Neural progenitor cell (in vitro differentiated cells): ENCODE measurements around the gene CSRP2. TPM values are rescaled to one million over a fixed set of nuclear protein-coding genes. Genes with fewer than 3 reads are reported as not detected.

Source experiments
- DNase-seq: peaks from one replicate; pipeline ENCODE4 v3.0.0-alpha.2; 2016; ENCODE audit warnings: low spot score
- H2AFZ ChIP-seq: fragments of 200-600 bp; sonication (generic); replicated peaks from 2 replicates; pipeline ENCODE4 v1.6.1; 2016; ENCODE audit warnings: antibody characterized with exemption
- H3F3A ChIP-seq: fragments of 200-600 bp; sonication (generic); 2 replicates; pipeline ENCODE4 v1.6.1; 2016; ENCODE audit warnings: antibody characterized with exemption, low read depth
- H3K27ac ChIP-seq: fragments of 200-600 bp; sonication (generic); 2 replicates; pipeline ENCODE4 v1.5.1; 2016; ENCODE audit warnings: mild to moderate bottlenecking
- H3K27me3 ChIP-seq: fragments of 200-600 bp; sonication (generic); 2 replicates; pipeline ENCODE4 v1.6.1; 2016; ENCODE audit warnings: mild to moderate bottlenecking, moderate library complexity
- H3K36me3 ChIP-seq: fragments of 200-600 bp; sonication (generic); 2 replicates; pipeline ENCODE4 v1.5.1; 2016
- H3K4me1 ChIP-seq: fragments of 200-600 bp; sonication (generic); 2 replicates; pipeline ENCODE4 v1.6.1; 2016; ENCODE audit warnings: mixed run types
- H3K4me2 ChIP-seq: fragments of 200-600 bp; sonication (generic); 2 replicates; pipeline ENCODE4 v1.6.1; 2016
- H3K4me3 ChIP-seq: fragments of 200-600 bp; sonication (generic); 2 replicates; pipeline ENCODE4 v1.5.1; 2016
- H3K79me2 ChIP-seq: fragments of 200-600 bp; sonication (generic); 2 replicates; pipeline ENCODE4 v1.6.1; 2016; ENCODE audit warnings: low read depth
- H3K9ac ChIP-seq: fragments of 200-600 bp; sonication (generic); 2 replicates; pipeline ENCODE4 v1.6.1; 2016
- H3K9me3 ChIP-seq: fragments of 200-600 bp; sonication (generic); 2 replicates; pipeline ENCODE4 v1.5.1; 2016; ENCODE audit warnings: low read depth
- H4K20me1 ChIP-seq: fragments of 200-600 bp; sonication (generic); 2 replicates; pipeline ENCODE4 v1.6.1; 2016; ENCODE audit warnings: low read depth
- H3K27ac Mint-ChIP-seq: 3 replicates; pipeline ENCODE4 v1.8.0; 2021; ENCODE audit warnings: mixed read lengths
- H3K27me3 Mint-ChIP-seq: 2 replicates; pipeline ENCODE4 v1.8.0; 2022; ENCODE audit warnings: low read depth, mild to moderate bottlenecking, inconsistent platforms, moderate library complexity, mixed read lengths; ENCODE audit not compliant: insufficient read depth
- H3K36me3 Mint-ChIP-seq: 3 replicates; pipeline ENCODE4 v1.8.0; 2021; ENCODE audit warnings: mixed read lengths
- H3K4me1 Mint-ChIP-seq: 3 replicates; pipeline ENCODE4 v1.8.0; 2021; ENCODE audit warnings: mixed read lengths
- H3K4me3 Mint-ChIP-seq: 3 replicates; pipeline ENCODE4 v1.8.0; 2021; ENCODE audit warnings: mild to moderate bottlenecking, moderate library complexity, mixed read lengths
- H3K9me3 Mint-ChIP-seq: 3 replicates; pipeline ENCODE4 v1.8.0; 2020; ENCODE audit warnings: mixed read lengths
- EZH2 ChIP-seq: fragments of 200-600 bp; sonication (generic); IDR thresholded peaks from 2 replicates; pipeline ENCODE4 v1.6.1; 2017; ENCODE audit warnings: antibody characterized with exemption, mild to moderate bottlenecking, moderate library complexity
- EZH2phosphoT487 ChIP-seq: fragments of 200-600 bp; sonication (generic); IDR thresholded peaks from 2 replicates; pipeline ENCODE4 v1.6.1; 2017; ENCODE audit warnings: antibody characterized with exemption
- total RNA-seq: library from RNA; depleted of rRNA; stranded (reverse); fragments of >200 nt; gene quantifications from 2 replicates; pipeline ENCODE4 v1.2.3, GENCODE V29; 2015; ENCODE audit warnings: low replicate concordance
- TF ChIP-seq, protein P1 (sequence below): fragments of 200-600 bp; sonication (generic); IDR thresholded peaks from 2 replicates; pipeline ENCODE4 v1.5.1; 2017; ENCODE audit warnings: antibody characterized with exemption, mild to moderate bottlenecking

The CSRP2 gene
- total RNA-seq, 1 donor from 2014 or later = 405 TPM

DNA sequence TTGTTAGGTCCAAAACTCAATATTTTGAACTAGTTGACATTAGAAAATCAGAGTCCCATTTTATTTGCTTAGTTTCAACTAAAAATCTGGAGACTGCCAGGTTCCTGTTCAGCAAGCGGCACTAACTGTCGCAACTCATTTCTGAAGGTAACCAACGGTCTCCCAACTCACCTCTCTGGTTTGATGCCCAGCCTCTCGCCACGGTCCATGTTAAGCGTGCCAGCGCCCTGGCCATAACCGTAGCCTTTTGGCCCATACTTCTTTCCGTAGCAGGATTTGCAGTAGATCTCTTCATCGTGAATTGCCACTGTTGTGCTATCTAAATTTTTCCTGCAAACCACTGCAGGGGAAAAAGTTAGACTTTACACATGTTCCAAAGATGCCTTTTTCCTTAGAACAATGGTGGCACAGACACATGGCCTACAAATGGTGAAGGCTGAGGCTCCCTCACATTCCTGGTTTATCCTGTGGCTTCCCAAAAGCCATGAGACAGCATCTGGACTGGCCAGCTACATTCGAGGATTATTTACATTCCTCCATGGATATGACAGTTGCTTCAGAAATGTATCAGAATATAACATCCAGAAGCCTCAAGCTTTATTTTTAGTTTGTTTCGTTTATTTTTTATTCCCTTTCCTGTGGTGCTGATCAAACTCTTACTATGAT, 15.7 kb downstream of the CSRP2 start:
- Histone ChIP-seq H3K9ac (no peak overlapping the region), H3K4me1 (peaks cover 67% of the 10 kb centered on the region), H3K27ac (peak overlapping the region; percentile 59), H3K9me3 (no peaks in the 10 kb centered on the region), H3K4me3 (no peak overlapping the region), H3K36me3 (peaks cover 6% of the 10 kb centered on the region), H3F3A (peaks cover 55% of the 10 kb centered on the region), H4K20me1 (peaks cover 7% of the 10 kb centered on the region), H2AFZ (no peak overlapping the region), H3K27me3 (no peaks in the 10 kb centered on the region), H3K79me2 (peaks cover 45% of the 10 kb centered on the region), H3K4me2 (peak overlapping the region; percentile 19)
- H3K4me1 Mint-ChIP-seq = peaks cover 53% of the 10 kb centered on the region
- TF ChIP-seq EZH2 (no peak), EZH2phosphoT487 (no peak)
- TF ChIP-seq, protein P1, sequence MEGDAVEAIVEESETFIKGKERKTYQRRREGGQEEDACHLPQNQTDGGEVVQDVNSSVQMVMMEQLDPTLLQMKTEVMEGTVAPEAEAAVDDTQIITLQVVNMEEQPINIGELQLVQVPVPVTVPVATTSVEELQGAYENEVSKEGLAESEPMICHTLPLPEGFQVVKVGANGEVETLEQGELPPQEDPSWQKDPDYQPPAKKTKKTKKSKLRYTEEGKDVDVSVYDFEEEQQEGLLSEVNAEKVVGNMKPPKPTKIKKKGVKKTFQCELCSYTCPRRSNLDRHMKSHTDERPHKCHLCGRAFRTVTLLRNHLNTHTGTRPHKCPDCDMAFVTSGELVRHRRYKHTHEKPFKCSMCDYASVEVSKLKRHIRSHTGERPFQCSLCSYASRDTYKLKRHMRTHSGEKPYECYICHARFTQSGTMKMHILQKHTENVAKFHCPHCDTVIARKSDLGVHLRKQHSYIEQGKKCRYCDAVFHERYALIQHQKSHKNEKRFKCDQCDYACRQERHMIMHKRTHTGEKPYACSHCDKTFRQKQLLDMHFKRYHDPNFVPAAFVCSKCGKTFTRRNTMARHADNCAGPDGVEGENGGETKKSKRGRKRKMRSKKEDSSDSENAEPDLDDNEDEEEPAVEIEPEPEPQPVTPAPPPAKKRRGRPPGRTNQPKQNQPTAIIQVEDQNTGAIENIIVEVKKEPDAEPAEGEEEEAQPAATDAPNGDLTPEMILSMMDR = no peak
- H3K27me3 Mint-ChIP-seq = no peaks in the 10 kb centered on the region
- peaks cover 1% of the 10 kb centered on the region for H3K9me3 Mint-ChIP-seq
- no peak overlapping the region for H3K4me3 Mint-ChIP-seq
- H3K36me3 Mint-ChIP-seq = peaks cover 40% of the 10 kb centered on the region
- DNase-seq = no peak
- H3K27ac Mint-ChIP-seq = no peak overlapping the region

DNA sequence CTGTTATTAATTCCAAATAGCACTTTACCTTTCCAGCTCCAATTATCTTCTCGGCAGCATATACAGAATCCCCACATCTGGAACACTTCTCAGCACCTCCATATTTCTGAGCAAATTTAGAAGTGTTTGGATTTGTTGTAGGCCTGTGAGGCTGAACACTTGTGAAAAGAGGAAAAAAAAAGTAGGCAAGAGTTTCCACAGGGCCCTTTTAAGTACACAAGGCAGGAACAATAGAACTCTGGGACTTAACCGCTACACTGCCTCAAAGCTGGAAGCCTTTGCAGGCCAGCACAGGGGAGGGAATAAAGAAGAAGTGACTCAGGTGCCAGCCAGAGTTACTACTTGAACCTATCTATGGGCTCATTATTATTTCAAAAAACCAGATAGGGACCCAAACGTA, 18.6 kb downstream of the CSRP2 start:
- Histone ChIP-seq H3K4me3 (no peak overlapping the region), H3K4me2 (peak overlapping the region; percentile 48), H3F3A (peaks cover 33% of the 10 kb centered on the region), H4K20me1 (peaks cover 3% of the 10 kb centered on the region), H2AFZ (no peak overlapping the region), H3K36me3 (peaks cover 6% of the 10 kb centered on the region), H3K27ac (peak overlapping the region; percentile 46), H3K79me2 (peaks cover 30% of the 10 kb centered on the region), H3K9me3 (no peaks in the 10 kb centered on the region), H3K9ac (peak overlapping the region; percentile 29), H3K4me1 (peaks cover 41% of the 10 kb centered on the region), H3K27me3 (no peaks in the 10 kb centered on the region)
- Mint-ChIP-seq H3K4me3 (no peak overlapping the region), H3K9me3 (no peaks in the 10 kb centered on the region), H3K36me3 (peaks cover 57% of the 10 kb centered on the region), H3K4me1 (peaks cover 29% of the 10 kb centered on the region), H3K27ac (peak overlapping the region; percentile 55), H3K27me3 (no peaks in the 10 kb centered on the region)
- no peak for TF ChIP-seq EZH2
- TF ChIP-seq, protein P1 = no peak
- TF ChIP-seq EZH2phosphoT487 = no peak
- peak; percentile 74 for DNase-seq

DNA sequence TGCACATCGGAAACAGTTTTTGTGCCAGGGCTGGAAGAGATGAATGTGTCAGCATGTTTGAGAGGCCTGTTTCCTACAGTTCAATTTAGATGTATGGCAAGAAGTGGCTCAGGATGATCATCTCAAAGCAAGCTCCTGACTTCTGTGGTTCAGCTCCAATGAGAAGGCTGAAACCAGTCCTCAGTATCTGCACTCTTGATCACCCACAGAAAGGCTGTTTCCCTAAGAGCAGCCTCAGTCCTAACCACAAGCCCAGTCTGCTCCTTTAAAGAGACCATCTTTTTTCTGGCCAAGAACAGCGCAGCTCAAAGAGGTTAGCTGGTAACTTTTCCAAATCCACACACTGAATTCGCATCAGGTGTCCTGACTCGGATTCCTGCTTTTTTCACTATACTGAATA, 19.2 kb downstream of the CSRP2 start:
- Histone ChIP-seq H4K20me1 (peaks cover 3% of the 10 kb centered on the region), H3K27me3 (no peaks in the 10 kb centered on the region), H3K27ac (peak overlapping the region; percentile 46), H3K9ac (peak overlapping the region; percentile 29), H3K4me1 (peaks cover 35% of the 10 kb centered on the region), H2AFZ (no peak overlapping the region), H3K4me3 (no peak overlapping the region), H3K4me2 (peak overlapping the region; percentile 48), H3K79me2 (peaks cover 24% of the 10 kb centered on the region), H3K9me3 (no peaks in the 10 kb centered on the region), H3F3A (peaks cover 28% of the 10 kb centered on the region), H3K36me3 (peaks cover 6% of the 10 kb centered on the region)
- no peak overlapping the region for H3K27ac Mint-ChIP-seq
- no peak for DNase-seq
- peaks cover 62% of the 10 kb centered on the region for H3K36me3 Mint-ChIP-seq
- no peaks in the 10 kb centered on the region for H3K27me3 Mint-ChIP-seq
- TF ChIP-seq EZH2phosphoT487 = no peak
- TF ChIP-seq, protein P1 = no peak
- no peak for TF ChIP-seq EZH2
- H3K4me1 Mint-ChIP-seq = peaks cover 24% of the 10 kb centered on the region
- H3K9me3 Mint-ChIP-seq = no peaks in the 10 kb centered on the region
- H3K4me3 Mint-ChIP-seq = no peak overlapping the region
